B cell (primary cell): ENCODE data around the gene AGXT2.

Experiments used
- CTCF ChIP-seq: fragments of 200-600 bp; IDR thresholded peaks from one replicate; pipeline ENCODE4 v1.8.0; 2022; ENCODE audit warnings: antibody characterized with exemption, mild to moderate bottlenecking
- EZH2 ChIP-seq: IDR thresholded peaks from 2 replicates; pipeline ENCODE4 v1.6.1; 2012; ENCODE audit warnings: borderline replicate concordance, low read depth, mild to moderate bottlenecking, moderate library complexity, low read length; ENCODE audit not compliant: insufficient read depth, poor library complexity, severe bottlenecking

GRCh38 chr5:34967540-34967939 is 80.2 kb downstream of the AGXT2 start:
- TF ChIP-seq CTCF: no peak
- TF ChIP-seq EZH2: no peak
